ENCODE data around the gene STX7.
"Not testable (repeated sequence)": the region's sequence is repeated elsewhere in the genome, so short reads cannot be mapped to it uniquely, and the experiment has no call there.

STX7 gene

GRCh38 chr6:132512638-132513632 lies at the start of gene STX7:
TSS of gene STX7 (minus strand) at chr6:132513116. CDS start at chr6:132503530, 9,586 bp downstream.
- DNase-seq (ENCODE audit: low spot score) = peak; percentile 97

- not testable (repeated sequence) for DNase-seq (ENCODE audit: low spot score)
Measured at GRCh38 chr6:132560087-132560486, 47.2 kb upstream of the STX7 start.

GRCh38 chr6:132552372-132552771 lies 39.5 kb upstream of the STX7 start, which contains the start of gene TAAR8:
TSS of gene TAAR8 (plus strand) at chr6:132552672. CDS start at chr6:132552693, 21 bp downstream.
- no peak for DNase-seq (ENCODE audit: low spot score)

GRCh38 chr6:132551214-132551613 lies 38.3 kb upstream of the STX7 start:
- DNase-seq (ENCODE audit: low spot score) = no peak

GRCh38 chr6:132548746-132549463 lies 36.0 kb upstream of the STX7 start:
- no peak for DNase-seq (ENCODE audit: low spot score)

- no peak for DNase-seq (ENCODE audit: low spot score)
Measured at GRCh38 chr6:132544826-132545225, 31.9 kb upstream of the STX7 start.

GRCh38 chr6:132537977-132538376 lies 25.1 kb upstream of the STX7 start, which contains the start of gene TAAR9:
TSS of gene TAAR9 (plus strand) at chr6:132538277. CDS start at chr6:132538290, 13 bp downstream.
- no peak for DNase-seq (ENCODE audit: low spot score)

- DNase-seq (ENCODE audit: low spot score) = no peak
Measured at GRCh38 chr6:132537145-132537544, 24.2 kb upstream of the STX7 start.

- DNase-seq (ENCODE audit: low spot score) = not testable (repeated sequence)
Measured at GRCh38 chr6:132534546-132534945, 21.6 kb upstream of the STX7 start.

GRCh38 chr6:132530293-132530974 lies 17.5 kb upstream of the STX7 start:
- DNase-seq (ENCODE audit: low spot score) = peak; percentile 79

- no peak for DNase-seq (ENCODE audit: low spot score)
Measured at GRCh38 chr6:132527791-132528190, 14.9 kb upstream of the STX7 start.

GRCh38 chr6:132526461-132526860 lies 13.5 kb upstream of the STX7 start:
- no peak for DNase-seq (ENCODE audit: low spot score)

- no peak for DNase-seq (ENCODE audit: low spot score)
Measured at GRCh38 chr6:132525866-132526265, 12.9 kb upstream of the STX7 start.

GRCh38 chr6:132524646-132525045 lies 11.7 kb upstream of the STX7 start:
- DNase-seq (ENCODE audit: low spot score) = no peak

- no peak for DNase-seq (ENCODE audit: low spot score)
Measured at GRCh38 chr6:132520953-132521352, 8.0 kb upstream of the STX7 start.

GRCh38 chr6:132515386-132515785 lies 2.5 kb upstream of the STX7 start:
- DNase-seq (ENCODE audit: low spot score) = no peak

- DNase-seq (ENCODE audit: low spot score) = peak; percentile 41
Measured at GRCh38 chr6:132513831-132514545, 1.1 kb upstream of the STX7 start.

- no peak for DNase-seq (ENCODE audit: low spot score)
Measured at GRCh38 chr6:132512342-132512637, 626 bp downstream of the STX7 start.

- DNase-seq (ENCODE audit: low spot score) = no peak
Measured at GRCh38 chr6:132511831-132512220, 1.1 kb downstream of the STX7 start.

GRCh38 chr6:132511210-132511830 lies 1.6 kb downstream of the STX7 start:
- no peak for DNase-seq (ENCODE audit: low spot score)
